RCC 7860 (cell line): Measurements from ENCODE around the gene NXF3.
"Not testable (repeated sequence)": the region's sequence is repeated elsewhere in the genome, so short reads cannot be mapped to it uniquely, and the experiment has no call there.

ENCODE experiments used
- DNase-seq: peaks from one replicate; pipeline ENCODE4 v3.0.0-alpha.2; 2015; ENCODE audit warnings: low spot score
- FAIRE-seq: peaks from 2 replicates; lab custom pipeline; 2012; peaks lifted over from hg19 to GRCh38; lab: Jason Lieb, UNC

NXF3 gene

DNA sequence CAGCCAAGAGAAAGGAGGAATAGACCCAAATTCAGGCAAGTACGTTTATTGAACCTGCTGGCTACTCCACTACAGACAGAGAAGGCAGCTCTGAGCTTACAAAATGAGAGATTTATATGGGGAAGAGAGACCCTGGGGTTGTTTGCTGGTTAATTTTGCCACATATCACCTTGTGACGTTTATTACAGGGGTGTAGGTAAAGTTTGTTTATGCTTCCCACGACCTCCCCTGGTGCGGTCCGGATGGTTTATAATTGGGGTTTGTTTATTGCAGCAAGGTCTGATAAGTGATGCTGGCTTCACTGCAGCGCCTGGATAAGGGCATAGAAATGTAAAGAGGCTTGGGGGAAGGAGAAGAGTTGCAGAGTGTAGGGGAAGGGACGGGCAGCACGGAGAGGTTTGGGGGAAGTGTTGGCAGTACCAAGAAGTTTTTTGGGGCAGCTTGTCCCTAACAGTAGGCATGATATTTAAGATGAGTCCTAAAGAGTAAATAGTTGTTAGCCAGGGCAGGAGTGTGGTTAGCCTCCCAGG is 41.6 kb downstream of the NXF3 start:
- FAIRE-seq (no peak), DNase-seq (no peak)

DNA sequence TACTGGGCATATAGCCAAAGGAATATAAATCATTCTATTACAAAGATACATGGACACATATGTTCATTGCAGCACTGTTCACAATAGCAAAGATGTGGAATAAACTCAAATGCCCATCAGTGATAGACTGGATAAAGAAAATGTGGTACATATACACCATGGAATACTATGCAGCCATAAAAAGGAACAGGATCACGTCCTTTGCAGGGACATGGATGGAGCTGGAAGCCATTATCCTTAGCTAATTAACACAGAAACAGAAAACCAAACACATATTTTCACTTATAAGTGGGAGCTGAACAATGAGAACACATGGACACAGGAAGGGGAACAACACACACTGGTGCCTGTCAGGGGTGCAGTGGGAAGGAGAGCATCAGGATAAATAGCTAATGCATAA is 59.6 kb downstream of the NXF3 start:
- DNase-seq, FAIRE-seq: not testable (repeated sequence)
